Measurements from ENCODE around the gene MAP4K5.

DNA sequence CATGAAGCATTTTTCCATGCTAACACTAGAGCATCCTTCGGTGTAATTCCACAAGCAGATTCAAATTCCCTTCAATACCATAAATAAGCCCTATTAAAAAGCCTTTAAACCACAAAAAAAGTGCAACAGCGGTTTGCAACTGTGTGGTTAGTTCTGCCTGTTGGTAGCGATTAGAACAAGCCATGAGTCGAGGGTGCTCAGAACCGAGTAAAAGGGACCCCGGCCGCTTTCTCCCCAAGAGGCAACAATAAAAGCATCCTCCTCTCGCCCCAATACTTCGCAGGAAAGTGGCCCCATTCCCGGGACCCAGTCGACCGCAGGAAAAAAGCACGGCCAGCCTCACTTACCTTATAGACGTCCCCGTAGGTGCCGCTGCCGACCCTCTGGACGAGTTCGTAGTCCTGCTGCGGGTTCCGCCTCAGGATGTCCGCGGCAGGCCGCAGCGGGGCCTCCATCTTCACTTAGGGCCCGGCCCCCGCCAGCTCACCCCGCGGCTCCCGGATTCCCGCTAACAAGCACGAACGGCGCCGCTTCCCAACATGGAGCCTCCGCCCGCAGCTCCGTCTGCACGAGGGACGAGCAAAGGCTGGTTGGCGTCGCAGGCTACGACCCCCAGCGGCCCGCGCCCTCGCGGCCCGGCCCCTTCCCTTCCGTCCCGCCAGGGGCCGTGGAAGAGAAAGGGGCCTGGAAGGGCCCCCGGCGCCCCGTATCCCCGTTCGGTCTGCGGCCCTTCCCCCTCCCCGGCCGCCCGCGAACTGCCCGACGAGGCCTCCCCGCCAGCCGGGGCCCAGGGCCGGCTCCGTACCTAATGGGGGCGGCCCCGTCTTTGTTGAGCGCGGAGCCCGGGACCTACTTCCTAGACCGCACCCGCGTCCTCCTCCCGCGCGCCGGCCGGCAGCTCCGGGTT lies 521 bp downstream of the MAP4K5 start:
- TF ChIP-seq, protein P1, sequence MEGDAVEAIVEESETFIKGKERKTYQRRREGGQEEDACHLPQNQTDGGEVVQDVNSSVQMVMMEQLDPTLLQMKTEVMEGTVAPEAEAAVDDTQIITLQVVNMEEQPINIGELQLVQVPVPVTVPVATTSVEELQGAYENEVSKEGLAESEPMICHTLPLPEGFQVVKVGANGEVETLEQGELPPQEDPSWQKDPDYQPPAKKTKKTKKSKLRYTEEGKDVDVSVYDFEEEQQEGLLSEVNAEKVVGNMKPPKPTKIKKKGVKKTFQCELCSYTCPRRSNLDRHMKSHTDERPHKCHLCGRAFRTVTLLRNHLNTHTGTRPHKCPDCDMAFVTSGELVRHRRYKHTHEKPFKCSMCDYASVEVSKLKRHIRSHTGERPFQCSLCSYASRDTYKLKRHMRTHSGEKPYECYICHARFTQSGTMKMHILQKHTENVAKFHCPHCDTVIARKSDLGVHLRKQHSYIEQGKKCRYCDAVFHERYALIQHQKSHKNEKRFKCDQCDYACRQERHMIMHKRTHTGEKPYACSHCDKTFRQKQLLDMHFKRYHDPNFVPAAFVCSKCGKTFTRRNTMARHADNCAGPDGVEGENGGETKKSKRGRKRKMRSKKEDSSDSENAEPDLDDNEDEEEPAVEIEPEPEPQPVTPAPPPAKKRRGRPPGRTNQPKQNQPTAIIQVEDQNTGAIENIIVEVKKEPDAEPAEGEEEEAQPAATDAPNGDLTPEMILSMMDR (IDR thresholded peaks at IDR 0.05): no peak
- TF ChIP-seq POLR2A (IDR thresholded peaks at IDR 0.05): no peak
- TF ChIP-seq EP300 (IDR thresholded peaks at IDR 0.05): no peak
